Peyer's patch (tissue), 4 donors: Measurements from ENCODE around the gene FBN3. TPM values are rescaled to one million over a fixed set of nuclear protein-coding genes. Genes with fewer than 3 reads are reported as not detected.

Experiments used
- DNase-seq, 3 donors: peaks; one replicate each; pipeline ENCODE4 v3.0.0-alpha.2; 2017 to 2019
- H3K27ac ChIP-seq, 4 donors: fragments of 200-600 bp; sonication (generic); one replicate each; pipeline ENCODE4 v1.5.1; 2016 to 2019
- H3K27me3 ChIP-seq, 2 donors: fragments of 200-600 bp; sonication (generic); one replicate each; pipeline ENCODE4 v1.5.1; 2019
- H3K36me3 ChIP-seq, 3 donors: fragments of 200-600 bp; sonication (generic); one replicate each; pipeline ENCODE4 v1.5.1; 2016 to 2019
- H3K4me1 ChIP-seq, 4 donors: fragments of 200-600 bp; sonication (generic); one replicate each; pipeline ENCODE4 v1.5.1; 2016 to 2019
- H3K4me3 ChIP-seq, 4 donors: fragments of 200-600 bp; sonication (generic); 1 replicate in 3 of 4; 2 replicates in 1 of 4; pipeline ENCODE4 v1.5.1; 2016 to 2019; ENCODE audit warnings: mild to moderate bottlenecking in 1 of 4
- H3K9me3 ChIP-seq, 4 donors: fragments of 200-600 bp; sonication (generic); one replicate each; pipeline ENCODE4 v1.5.1; 2016 to 2019; ENCODE audit warnings: mild to moderate bottlenecking in 1 of 4
- CTCF ChIP-seq, 6 experiments: fragments of 450-650 bp in 4 of 6; fragments of 200-600 bp in 2 of 6; sonication (generic) in 1 of 6; IDR thresholded peaks; one replicate each; pipeline ENCODE4 v1.5.1; 2017 to 2019; ENCODE audit warnings: antibody characterized with exemption in 6 of 6, mild to moderate bottlenecking in 3 of 6, moderate library complexity in 1 of 6
- POLR2A ChIP-seq, 2 donors: fragments of 450-650 bp; IDR thresholded peaks; one replicate each; pipeline ENCODE4 v1.5.1; 2017; ENCODE audit warnings: antibody characterized with exemption in 2 of 2, mild to moderate bottlenecking in 2 of 2, moderate library complexity in 2 of 2
- total RNA-seq, 4 donors: library from RNA; depleted of rRNA; stranded (reverse); fragments of >200 nt; gene quantifications; one replicate each; pipeline ENCODE4 v1.1.0, GENCODE V29; 2016

Gene FBN3
- total RNA-seq, 4 donors from 2014 or later, result 0.28 TPM; not detected in 3

GRCh38 chr19:8080832-8081231, 68.6 kb downstream of the FBN3 start:
- TF ChIP-seq POLR2A (IDR thresholded peaks at IDR 0.05) (no peak), CTCF (IDR thresholded peaks at IDR 0.05) (no peak)
- no peak overlapping the region for H3K4me3 ChIP-seq
- no peaks in the 10 kb centered on the region for H3K27me3 ChIP-seq
- no peak overlapping the region for H3K27ac ChIP-seq
- no peaks in the 10 kb centered on the region for H3K9me3 ChIP-seq
- DNase-seq, result no peak
- no peaks in the 10 kb centered on the region for H3K36me3 ChIP-seq
- no peaks in the 10 kb centered on the region for H3K4me1 ChIP-seq

- H3K27me3 ChIP-seq, result no peaks in the 10 kb centered on the region
- no peaks in the 10 kb centered on the region for H3K36me3 ChIP-seq
- no peak overlapping the region for H3K4me3 ChIP-seq
- DNase-seq, result no peak
- no peaks in the 10 kb centered on the region for H3K9me3 ChIP-seq
- no peak overlapping the region for H3K27ac ChIP-seq
- TF ChIP-seq CTCF (IDR thresholded peaks at IDR 0.05) (no peak), POLR2A (IDR thresholded peaks at IDR 0.05) (no peak)
- H3K4me1 ChIP-seq, result no peaks in the 10 kb centered on the region
Observed at GRCh38 chr19:8079988-8080387, 69.4 kb downstream of the FBN3 start.

GRCh38 chr19:8075158-8076074, 74.0 kb downstream of the FBN3 start:
- no peaks in the 10 kb centered on the region for H3K9me3 ChIP-seq
- H3K4me1 ChIP-seq, result no peaks in the 10 kb centered on the region
- H3K4me3 ChIP-seq, result no peak overlapping the region
- H3K36me3 ChIP-seq, result no peaks in the 10 kb centered on the region
- no peak overlapping the region for H3K27ac ChIP-seq
- DNase-seq, result no peak
- no peaks in the 10 kb centered on the region for H3K27me3 ChIP-seq
- TF ChIP-seq POLR2A (IDR thresholded peaks at IDR 0.05) (no peak), CTCF (IDR thresholded peaks at IDR 0.05) (no peak)

GRCh38 chr19:8074501-8074900, 74.9 kb downstream of the FBN3 start:
- H3K9me3 ChIP-seq, result peaks cover 0 to 4% (median 2%) of the 10 kb centered on the region in 4 donors
- no peak overlapping the region for H3K4me3 ChIP-seq
- H3K27ac ChIP-seq, result no peak overlapping the region
- no peak for TF ChIP-seq POLR2A (IDR thresholded peaks at IDR 0.05)
- no peak for TF ChIP-seq CTCF (IDR thresholded peaks at IDR 0.05)
- DNase-seq, result no peak
- H3K4me1 ChIP-seq, result no peaks in the 10 kb centered on the region
- H3K27me3 ChIP-seq, result no peaks in the 10 kb centered on the region
- no peaks in the 10 kb centered on the region for H3K36me3 ChIP-seq

- TF ChIP-seq POLR2A (IDR thresholded peaks at IDR 0.05) (no peak), CTCF (IDR thresholded peaks at IDR 0.05) (no peak)
- H3K36me3 ChIP-seq, result no peaks in the 10 kb centered on the region
- no peaks in the 10 kb centered on the region for H3K4me1 ChIP-seq
- H3K4me3 ChIP-seq, result no peak overlapping the region
- H3K27ac ChIP-seq, result no peak overlapping the region
- H3K27me3 ChIP-seq, result no peaks in the 10 kb centered on the region
- no peak for DNase-seq
- H3K9me3 ChIP-seq, result peaks cover 0 to 13% (median 6%) of the 10 kb centered on the region in 4 donors
Observed at GRCh38 chr19:8071912-8072311, 77.5 kb downstream of the FBN3 start.
